Peyer's patch (tissue), 4 donors: ENCODE measurements around the gene ELMO1.

ENCODE experiments used
- POLR2A ChIP-seq, 2 donors: fragments of 450-650 bp; IDR thresholded peaks; one replicate each; pipeline ENCODE4 v1.5.1; 2017; ENCODE audit warnings: antibody characterized with exemption in 2 of 2, mild to moderate bottlenecking in 2 of 2, moderate library complexity in 2 of 2
- TF ChIP-seq, protein P1 (sequence below), 6 experiments: fragments of 450-650 bp in 4 of 6; fragments of 200-600 bp in 2 of 6; sonication (generic) in 1 of 6; IDR thresholded peaks; one replicate each; pipeline ENCODE4 v1.5.1; 2017 to 2019; ENCODE audit warnings: antibody characterized with exemption in 6 of 6, mild to moderate bottlenecking in 3 of 6, moderate library complexity in 1 of 6

DNA sequence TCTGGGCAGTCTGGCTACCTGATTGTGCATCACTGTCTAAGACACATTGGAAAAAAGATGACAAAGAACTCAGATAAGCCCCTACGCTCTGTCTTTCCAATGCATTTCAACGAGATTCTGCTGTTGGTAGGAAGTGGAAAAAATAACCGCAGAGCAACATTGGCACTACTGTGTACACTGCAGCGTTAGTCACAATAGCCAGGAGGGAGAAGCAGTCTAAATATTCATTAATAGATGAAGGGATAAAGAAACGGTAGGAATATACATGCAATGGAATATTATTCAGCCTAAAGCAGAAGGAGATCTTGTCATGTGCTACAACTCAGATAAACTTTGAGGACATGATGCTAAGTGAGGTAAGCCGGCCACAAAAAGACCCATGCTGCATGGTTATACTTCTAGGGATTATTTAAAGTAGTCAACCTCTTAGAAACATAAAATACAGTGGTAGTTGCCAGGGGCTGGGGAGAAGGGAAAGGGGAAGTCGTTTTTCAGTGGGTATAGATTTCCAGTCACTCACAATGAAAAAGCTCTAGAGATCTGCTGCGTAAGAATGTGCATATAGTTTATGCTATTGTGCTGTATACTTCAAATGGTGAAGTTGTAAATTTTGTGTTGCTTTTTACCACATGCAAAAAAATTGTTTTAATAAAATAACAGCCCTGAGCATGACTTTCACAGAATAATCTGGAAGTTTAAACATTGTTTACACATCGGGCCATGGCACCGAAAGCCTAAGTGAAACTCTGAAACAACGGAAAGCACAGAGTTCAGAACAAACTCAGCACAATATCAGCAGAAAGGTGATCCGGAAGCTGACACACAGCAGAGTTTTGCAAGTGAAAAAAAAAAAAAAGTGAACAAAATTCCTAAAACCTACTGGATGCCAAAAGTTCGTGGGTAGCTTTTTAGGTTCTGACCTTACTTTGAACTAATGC is 40.1 kb downstream of the ELMO1 start:
- TF ChIP-seq, protein P1, sequence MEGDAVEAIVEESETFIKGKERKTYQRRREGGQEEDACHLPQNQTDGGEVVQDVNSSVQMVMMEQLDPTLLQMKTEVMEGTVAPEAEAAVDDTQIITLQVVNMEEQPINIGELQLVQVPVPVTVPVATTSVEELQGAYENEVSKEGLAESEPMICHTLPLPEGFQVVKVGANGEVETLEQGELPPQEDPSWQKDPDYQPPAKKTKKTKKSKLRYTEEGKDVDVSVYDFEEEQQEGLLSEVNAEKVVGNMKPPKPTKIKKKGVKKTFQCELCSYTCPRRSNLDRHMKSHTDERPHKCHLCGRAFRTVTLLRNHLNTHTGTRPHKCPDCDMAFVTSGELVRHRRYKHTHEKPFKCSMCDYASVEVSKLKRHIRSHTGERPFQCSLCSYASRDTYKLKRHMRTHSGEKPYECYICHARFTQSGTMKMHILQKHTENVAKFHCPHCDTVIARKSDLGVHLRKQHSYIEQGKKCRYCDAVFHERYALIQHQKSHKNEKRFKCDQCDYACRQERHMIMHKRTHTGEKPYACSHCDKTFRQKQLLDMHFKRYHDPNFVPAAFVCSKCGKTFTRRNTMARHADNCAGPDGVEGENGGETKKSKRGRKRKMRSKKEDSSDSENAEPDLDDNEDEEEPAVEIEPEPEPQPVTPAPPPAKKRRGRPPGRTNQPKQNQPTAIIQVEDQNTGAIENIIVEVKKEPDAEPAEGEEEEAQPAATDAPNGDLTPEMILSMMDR (IDR thresholded peaks at IDR 0.05) = no peak
- TF ChIP-seq POLR2A (IDR thresholded peaks at IDR 0.05) = no peak
